HG03135 (cell line): ENCODE results near the gene TDRD12.
A peak's percentile ranks its signal among the peaks of the same experiment; 100 is the strongest.

Source experiments
- ATAC-seq: cut with Tn5 transposase; IDR thresholded peaks from one replicate; pipeline ENCODE4 v1.9.1; 2021; ENCODE audit warnings: mild to moderate bottlenecking, moderate library complexity; ENCODE audit not compliant: unreplicated experiment

TDRD12 gene

DNA sequence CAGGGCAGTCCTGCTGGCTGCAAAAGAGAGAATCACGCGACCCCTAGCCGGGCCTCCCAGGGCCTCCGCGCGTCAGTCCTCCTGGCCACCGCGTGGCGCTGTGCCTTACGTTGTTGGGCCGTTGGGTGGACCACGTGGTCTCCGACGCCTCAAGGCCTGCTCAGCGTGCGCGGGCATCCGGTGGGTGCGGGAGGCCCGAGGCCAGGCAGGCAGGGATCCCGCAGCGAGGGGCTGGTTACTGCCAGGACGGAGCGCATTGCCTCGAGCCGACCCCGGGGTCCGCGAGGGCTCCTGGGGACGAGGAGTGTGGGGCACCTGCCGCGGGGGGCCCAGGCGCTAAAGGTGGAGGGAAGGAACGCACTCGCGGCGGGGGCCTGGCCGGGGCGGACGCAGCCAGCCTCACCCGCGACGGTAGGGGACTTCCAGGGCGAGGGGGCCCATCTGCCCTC lies at the start of gene TDRD12:
Gene TDRD12 (plus strand): TSS at position 157 of the 449 bp plus-strand sequence. CDS start 306 bp downstream, outside the sequence.
- ATAC-seq = no peak

- no peak for ATAC-seq
These were observed 47.5 kb upstream of the TDRD12 start for GRCh38 chr19:32671883-32672593.

DNA sequence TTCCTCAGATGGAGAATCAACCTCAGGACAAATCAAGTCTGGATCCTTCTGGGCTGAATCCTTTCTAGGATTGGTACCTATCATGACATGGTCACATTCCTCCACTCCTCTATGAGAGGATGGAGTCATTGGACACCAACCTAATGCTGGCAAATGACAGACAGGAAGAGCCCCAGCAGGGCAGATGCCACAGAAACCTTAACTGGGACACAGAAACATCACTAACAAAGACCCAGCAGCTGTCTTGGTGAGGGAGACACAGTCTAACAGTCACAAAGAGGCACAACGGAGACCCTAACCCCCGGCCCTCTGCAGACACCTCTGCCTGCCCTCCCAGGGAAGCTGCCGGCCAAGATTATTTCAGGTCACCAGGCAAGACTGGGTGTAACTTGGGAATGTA lies 46.7 kb upstream of the TDRD12 start:
- no peak for ATAC-seq

GRCh38 chr19:32673573-32673972 lies 46.0 kb upstream of the TDRD12 start:
- ATAC-seq = no peak

- ATAC-seq = no peak
These were observed 45.2 kb upstream of the TDRD12 start for GRCh38 chr19:32674153-32674930.

GRCh38 chr19:32674931-32675719 lies 44.4 kb upstream of the TDRD12 start, which contains the start of gene ANKRD27:
ANKRD27 (minus strand) TSS chr19:32675180; CDS start chr19:32659015, 16,165 bp downstream.
- ATAC-seq = peak; percentile 96

GRCh38 chr19:32675720-32676185 lies 43.8 kb upstream of the TDRD12 start, which contains the start of gene RGS9BP:
RGS9BP (plus strand) TSS chr19:32675848; CDS start chr19:32676264, 416 bp downstream.
- no peak for ATAC-seq

DNA sequence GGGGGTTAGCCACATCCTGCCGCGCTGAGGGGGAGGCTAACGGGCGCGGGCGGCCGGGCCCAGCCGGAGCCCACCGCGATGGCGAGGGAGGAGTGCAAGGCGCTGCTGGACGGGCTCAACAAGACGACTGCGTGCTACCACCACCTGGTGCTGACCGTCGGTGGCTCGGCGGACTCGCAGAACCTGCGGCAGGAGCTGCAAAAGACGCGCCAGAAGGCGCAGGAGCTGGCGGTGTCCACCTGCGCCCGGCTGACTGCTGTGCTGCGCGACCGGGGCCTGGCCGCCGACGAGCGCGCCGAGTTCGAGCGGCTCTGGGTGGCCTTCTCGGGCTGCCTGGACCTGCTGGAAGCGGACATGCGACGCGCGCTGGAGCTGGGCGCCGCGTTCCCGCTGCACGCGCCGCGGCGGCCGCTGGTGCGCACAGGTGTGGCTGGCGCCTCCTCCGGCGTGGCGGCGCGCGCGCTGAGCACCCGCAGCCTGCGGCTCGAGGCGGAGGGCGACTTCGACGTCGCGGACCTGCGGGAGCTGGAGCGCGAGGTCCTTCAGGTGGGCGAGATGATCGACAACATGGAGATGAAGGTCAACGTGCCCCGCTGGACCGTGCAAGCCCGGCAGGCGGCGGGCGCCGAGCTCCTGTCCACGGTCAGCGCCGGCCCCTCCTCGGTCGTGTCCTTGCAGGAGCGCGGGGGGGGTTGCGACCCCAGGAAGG lies 43.2 kb upstream of the TDRD12 start:
- no peak for ATAC-seq

DNA sequence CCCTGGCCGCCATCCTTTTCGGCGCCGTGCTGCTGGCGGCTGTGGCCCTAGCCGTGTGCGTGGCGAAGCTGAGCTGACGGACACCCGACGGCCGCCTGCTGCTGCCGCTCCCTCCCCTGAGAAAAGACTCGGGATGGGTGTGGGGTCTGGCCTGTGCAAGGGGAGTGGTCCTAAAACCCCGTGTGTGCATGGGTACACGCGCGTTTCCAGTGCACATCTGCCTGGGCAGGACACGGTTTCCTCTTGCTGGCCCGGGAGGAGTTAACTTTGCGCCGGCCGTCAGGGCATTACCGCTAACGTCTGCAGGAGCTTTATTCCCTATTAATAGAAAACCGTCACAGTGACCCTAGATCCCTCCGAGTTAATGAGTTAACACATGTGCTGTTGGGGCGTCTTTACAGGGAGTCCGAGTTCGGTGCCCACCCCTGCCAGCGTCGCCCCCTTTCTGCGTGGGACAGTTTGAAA lies 42.6 kb upstream of the TDRD12 start:
- ATAC-seq = no peak

DNA sequence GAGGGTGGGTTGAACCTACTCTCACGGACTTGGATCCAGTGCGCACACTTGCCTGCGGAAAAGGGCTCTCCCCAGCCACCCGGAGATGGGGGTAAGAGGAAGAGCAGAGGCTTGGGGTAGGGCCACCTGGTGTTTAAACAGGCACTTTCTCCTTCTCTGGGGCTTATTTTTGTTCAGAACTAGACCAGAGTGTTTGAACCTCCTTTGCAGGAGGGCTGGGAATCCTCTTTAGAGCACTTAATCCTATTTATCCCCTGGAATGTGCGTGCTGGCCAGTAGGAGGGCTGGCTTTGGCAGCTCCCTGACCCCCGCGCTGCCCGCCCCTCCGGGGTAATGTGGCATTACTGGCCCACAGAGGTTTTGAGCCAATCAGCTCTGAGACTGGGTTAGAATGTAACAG lies 41.9 kb upstream of the TDRD12 start:
- ATAC-seq = no peak

DNA sequence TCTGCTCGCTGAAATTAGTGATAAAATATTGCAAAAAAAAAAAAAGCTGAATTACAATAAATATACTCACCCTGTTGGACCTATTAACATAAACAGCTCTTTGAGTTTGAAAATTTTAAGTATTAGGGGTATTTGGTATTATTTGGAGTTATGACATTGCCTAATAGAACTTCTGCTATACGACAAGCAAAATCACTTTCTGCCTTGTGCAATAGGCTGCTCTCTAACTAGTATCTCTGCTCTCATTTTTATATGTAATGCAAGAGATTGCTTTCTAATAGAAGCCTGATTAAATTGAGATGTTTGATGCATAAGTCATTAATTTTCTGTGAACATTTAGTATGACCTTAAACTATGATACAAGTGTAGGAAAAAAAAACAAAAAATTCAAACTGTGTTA lies 38.6 kb upstream of the TDRD12 start:
- no peak for ATAC-seq

GRCh38 chr19:32682317-32682716 lies 37.2 kb upstream of the TDRD12 start:
- no peak for ATAC-seq

DNA sequence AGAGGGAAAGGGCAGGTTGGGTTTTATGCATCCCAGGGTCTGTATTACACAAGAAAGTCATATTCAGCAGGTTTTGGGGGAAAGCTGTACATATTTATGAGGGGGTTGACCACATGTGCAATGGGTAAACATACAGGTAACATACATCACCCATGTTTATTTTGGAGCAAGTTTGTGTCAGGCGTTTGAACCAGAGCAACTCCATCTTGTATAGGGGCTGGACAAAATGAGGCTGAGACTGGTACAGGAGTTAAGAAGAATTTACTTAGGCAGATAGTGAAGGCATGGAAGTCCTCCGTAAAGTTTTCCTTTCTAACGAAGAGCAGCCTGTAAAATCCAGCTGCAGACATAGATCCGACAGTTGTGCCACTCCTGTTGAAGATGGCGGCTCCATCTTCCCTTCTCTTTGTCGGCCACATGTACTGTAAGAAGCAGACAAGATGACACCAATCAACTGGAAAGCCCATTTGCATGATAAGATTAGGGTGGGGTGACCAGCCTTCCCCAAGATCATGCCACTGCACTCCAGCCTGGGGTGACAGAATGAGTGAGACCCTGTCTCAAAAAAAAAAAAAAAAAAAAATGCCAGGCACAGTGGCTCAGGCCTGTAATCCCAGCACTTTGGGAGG lies 32.6 kb upstream of the TDRD12 start:
- ATAC-seq = no peak

DNA sequence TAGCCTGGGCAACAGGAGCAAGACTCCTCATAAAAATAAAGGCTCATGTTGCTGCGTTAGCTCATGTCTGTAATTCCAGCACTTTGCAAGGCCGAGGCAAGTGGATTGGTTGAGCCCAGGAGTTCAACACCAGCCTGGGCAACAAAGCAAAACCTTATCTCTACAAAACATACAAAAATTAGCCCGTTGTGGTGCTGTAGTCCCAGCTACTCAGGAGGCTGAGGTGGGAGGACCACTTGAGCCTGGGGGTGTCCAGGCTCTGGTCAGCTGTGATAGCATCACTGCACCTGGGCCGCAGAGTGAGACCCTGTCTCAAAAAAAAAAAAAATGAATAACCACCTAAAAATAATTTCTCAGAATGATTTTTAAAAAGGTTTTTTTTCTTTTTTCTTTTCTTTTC lies 31.9 kb upstream of the TDRD12 start:
- ATAC-seq = no peak

GRCh38 chr19:32688311-32688710 lies 31.3 kb upstream of the TDRD12 start:
- no peak for ATAC-seq

GRCh38 chr19:32691291-32691951 lies 28.1 kb upstream of the TDRD12 start, which contains the start of gene NUDT19:
NUDT19 (plus strand) TSS chr19:32691821; CDS start chr19:32691961, 140 bp downstream.
- ATAC-seq = peak; percentile 84

- ATAC-seq = peak; percentile 63
These were observed 27.4 kb upstream of the TDRD12 start for GRCh38 chr19:32691952-32692726.

GRCh38 chr19:32692727-32693061 lies 26.9 kb upstream of the TDRD12 start:
- no peak for ATAC-seq
